Skeletal muscle tissue (tissue), 4 donors: Measurements from ENCODE around the gene PTGIS. TPM values are rescaled to one million over a fixed set of nuclear protein-coding genes. Genes with fewer than 3 reads are reported as not detected.

Experiments used
- H3K27ac ChIP-seq: one replicate; pipeline ENCODE4 v1.7.0; 2013; ENCODE audit warnings: mild to moderate bottlenecking, low read depth, low read length, inconsistent platforms
- H3K27me3 ChIP-seq, 3 donors: one replicate each; pipeline ENCODE4 v1.7.0; 2013; ENCODE audit warnings: low read length in 3 of 3; ENCODE audit not compliant: control insufficient read depth in 3 of 3, insufficient read depth in 3 of 3
- H3K36me3 ChIP-seq, 3 donors: one replicate each; pipeline ENCODE4 v1.7.0; 2013; ENCODE audit warnings: low read length in 3 of 3; ENCODE audit not compliant: control insufficient read depth in 3 of 3, insufficient read depth in 3 of 3
- H3K4me1 ChIP-seq, 3 donors: one replicate each; pipeline ENCODE4 v1.7.0; 2013; ENCODE audit warnings: low read length in 3 of 3, mild to moderate bottlenecking in 3 of 3; ENCODE audit not compliant: control insufficient read depth in 3 of 3, insufficient read depth in 3 of 3
- H3K4me3 ChIP-seq, 3 donors: one replicate each; pipeline ENCODE4 v1.7.0; 2013; ENCODE audit warnings: low read length in 3 of 3
- H3K9ac ChIP-seq, 3 donors: one replicate each; pipeline ENCODE4 v1.7.0; 2013; ENCODE audit warnings: low read length in 3 of 3, mild to moderate bottlenecking in 3 of 3, moderate library complexity in 2 of 3, low read depth in 1 of 3
- H3K9me3 ChIP-seq, 3 donors: one replicate each; pipeline ENCODE4 v1.7.0; 2013; ENCODE audit warnings: low read length in 3 of 3; ENCODE audit not compliant: control insufficient read depth in 3 of 3
- total RNA-seq: library from RNA; depleted of rRNA; stranded (reverse); fragments of >200 nt; gene quantifications from one replicate; pipeline ENCODE4 v1.2.3, GENCODE V29; 2014
- donor health status: Osteomylitis.

PTGIS gene
- total RNA-seq, 1 donor from 2014 or later: 25.6 TPM

GRCh38 chr20:49587111-49587570 is 19.2 kb upstream of the PTGIS start:
- H3K36me3 ChIP-seq: no peaks in the 10 kb centered on the region
- peaks cover 15 to 17% (median 16%) of the 10 kb centered on the region in 3 donors for H3K4me1 ChIP-seq
- H3K9ac ChIP-seq: no peak overlapping the region
- H3K9me3 ChIP-seq: peaks cover 0 to 2% (median 0%) of the 10 kb centered on the region in 3 donors
- H3K27ac ChIP-seq: no peak overlapping the region
- no peak overlapping the region for H3K4me3 ChIP-seq
- H3K27me3 ChIP-seq: peaks cover 0 to 7% (median 3%) of the 10 kb centered on the region in 3 donors

DNA sequence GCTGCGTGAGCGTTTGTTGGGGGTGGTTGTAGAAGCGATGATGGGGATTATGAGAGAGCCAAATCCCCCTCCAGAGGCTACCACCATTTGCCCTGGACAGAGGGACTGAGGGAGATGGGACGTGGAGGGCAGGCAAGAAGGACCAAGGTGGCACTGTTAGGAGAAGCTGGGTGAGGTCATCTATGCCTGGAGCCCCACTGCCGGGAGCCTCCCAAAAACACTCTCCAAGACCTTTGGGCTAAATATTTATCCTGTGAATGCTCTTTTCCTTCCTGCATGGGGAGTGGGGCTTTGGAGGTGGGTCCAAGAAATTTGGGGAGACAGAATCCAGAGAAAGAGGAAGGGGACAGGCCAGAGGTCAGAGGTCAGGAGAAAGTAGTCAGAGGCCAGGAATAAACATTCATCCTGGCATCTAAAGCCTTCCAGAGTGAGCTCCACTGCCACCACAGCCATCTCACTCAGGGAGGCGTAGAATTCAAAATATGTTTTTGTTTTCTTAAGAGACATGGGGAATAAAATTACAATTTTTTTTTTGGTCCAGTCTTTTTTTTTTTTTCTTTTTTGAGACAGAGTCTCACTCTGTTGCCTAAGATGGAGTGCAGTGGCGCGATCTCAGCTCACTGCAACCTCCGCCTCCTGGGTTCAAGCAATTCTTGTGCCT is 17.8 kb upstream of the PTGIS start:
- no peaks in the 10 kb centered on the region for H3K36me3 ChIP-seq
- no peak overlapping the region for H3K9ac ChIP-seq
- H3K4me3 ChIP-seq: no peak overlapping the region
- peaks cover 11 to 17% (median 11%) of the 10 kb centered on the region in 3 donors for H3K4me1 ChIP-seq
- H3K9me3 ChIP-seq: peaks cover 0 to 4% (median 2%) of the 10 kb centered on the region in 3 donors
- H3K27ac ChIP-seq: no peak overlapping the region
- peaks cover 0 to 7% (median 3%) of the 10 kb centered on the region in 3 donors for H3K27me3 ChIP-seq

GRCh38 chr20:49584418-49585382 is 16.8 kb upstream of the PTGIS start:
- Histone ChIP-seq H3K9me3 (peaks cover 0 to 4% (median 2%) of the 10 kb centered on the region in 3 donors), H3K27ac (peak overlapping the region; percentile 6), H3K4me1 (peaks cover 11 to 17% (median 12%) of the 10 kb centered on the region in 3 donors), H3K4me3 (no peak overlapping the region), H3K9ac (no peak overlapping the region), H3K36me3 (no peaks in the 10 kb centered on the region), H3K27me3 (peaks cover 0 to 7% (median 3%) of the 10 kb centered on the region in 3 donors)

GRCh38 chr20:49583669-49584417 is 15.9 kb upstream of the PTGIS start:
- Histone ChIP-seq H3K27me3 (peaks cover 0 to 7% (median 3%) of the 10 kb centered on the region in 3 donors), H3K9ac (no peak overlapping the region), H3K4me3 (no peak overlapping the region), H3K27ac (peak overlapping the region; percentile 6), H3K36me3 (no peaks in the 10 kb centered on the region), H3K9me3 (peaks cover 0 to 4% (median 2%) of the 10 kb centered on the region in 3 donors), H3K4me1 (peaks cover 11 to 17% (median 16%) of the 10 kb centered on the region in 3 donors)

- H3K27ac ChIP-seq: no peak overlapping the region
- peaks cover 11 to 17% (median 16%) of the 10 kb centered on the region in 3 donors for H3K4me1 ChIP-seq
- H3K9me3 ChIP-seq: peaks cover 0 to 4% (median 2%) of the 10 kb centered on the region in 3 donors
These were observed 15.4 kb upstream of the PTGIS start for GRCh38 chr20:49583343-49583668.

DNA sequence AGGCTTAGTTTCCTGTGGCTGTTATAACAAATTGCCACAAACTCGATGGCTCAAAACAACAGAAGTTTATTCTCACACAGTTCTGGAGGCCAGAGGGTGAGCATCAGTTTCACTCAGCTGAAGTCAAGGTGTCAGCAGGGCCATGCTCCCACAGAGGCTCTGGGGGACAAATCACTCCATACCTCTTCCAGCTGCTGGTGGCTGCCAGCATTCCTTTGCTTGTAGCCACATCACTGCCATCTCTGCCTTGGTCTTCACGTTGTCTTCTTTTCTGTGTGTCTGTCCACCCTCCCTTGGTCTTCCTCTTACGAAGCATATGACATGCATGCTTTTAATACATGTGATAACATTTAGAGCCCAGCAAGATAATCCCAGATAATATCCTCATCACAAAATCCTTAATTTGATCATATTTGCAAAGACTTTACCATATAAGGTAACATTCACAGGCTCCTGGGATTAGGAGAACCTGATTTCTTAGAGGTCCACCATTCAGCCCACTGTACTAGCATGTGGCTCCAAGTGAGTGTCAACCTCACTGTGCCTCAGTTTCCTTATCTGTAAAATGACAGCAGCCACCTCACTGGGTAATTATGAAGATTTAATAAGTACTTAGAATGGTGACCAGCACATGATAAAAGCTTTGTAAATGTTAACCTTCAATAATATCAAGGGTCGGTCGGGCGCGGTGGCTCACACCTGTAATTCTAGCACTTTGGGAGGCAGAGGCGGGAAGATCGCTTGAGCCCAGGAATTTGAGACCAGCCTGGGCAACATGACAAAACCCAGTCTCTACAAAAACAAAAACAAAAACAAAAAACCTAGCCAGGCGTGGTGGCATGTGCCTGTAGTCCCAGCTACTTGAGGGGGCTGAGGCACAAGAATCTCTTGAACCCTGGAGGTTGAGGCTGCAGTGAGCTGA is 14.7 kb upstream of the PTGIS start:
- H3K4me1 ChIP-seq: peaks cover 11 to 17% (median 16%) of the 10 kb centered on the region in 3 donors
- H3K27ac ChIP-seq: no peak overlapping the region
- H3K4me3 ChIP-seq: no peak overlapping the region
- no peak overlapping the region for H3K9ac ChIP-seq
- no peaks in the 10 kb centered on the region for H3K36me3 ChIP-seq
- peaks cover 0 to 4% (median 2%) of the 10 kb centered on the region in 3 donors for H3K9me3 ChIP-seq
- peaks cover 0 to 5% (median 0%) of the 10 kb centered on the region in 3 donors for H3K27me3 ChIP-seq

More at GRCh38 chr20:49583343-49583668, 15.4 kb upstream of the PTGIS start:
- peaks cover 0 to 7% (median 3%) of the 10 kb centered on the region in 3 donors for H3K27me3 ChIP-seq
- H3K4me3 ChIP-seq: no peak overlapping the region
- H3K36me3 ChIP-seq: no peaks in the 10 kb centered on the region
- H3K9ac ChIP-seq: no peak overlapping the region

- peaks cover 11 to 17% (median 16%) of the 10 kb centered on the region in 3 donors for H3K4me1 ChIP-seq
- no peak overlapping the region for H3K27ac ChIP-seq
These were observed 13.5 kb upstream of the PTGIS start for GRCh38 chr20:49581482-49581881.

GRCh38 chr20:49580813-49581174 is 12.9 kb upstream of the PTGIS start:
- Histone ChIP-seq H3K4me1 (peaks cover 14 to 17% (median 16%) of the 10 kb centered on the region in 3 donors), H3K9ac (no peak overlapping the region), H3K27me3 (peaks cover 0 to 3% (median 0%) of the 10 kb centered on the region in 3 donors), H3K36me3 (no peaks in the 10 kb centered on the region), H3K9me3 (peaks cover 0 to 4% (median 2%) of the 10 kb centered on the region in 3 donors), H3K4me3 (no peak overlapping the region), H3K27ac (no peak overlapping the region)

More at GRCh38 chr20:49581482-49581881, 13.5 kb upstream of the PTGIS start:
- Histone ChIP-seq H3K36me3 (no peaks in the 10 kb centered on the region), H3K27me3 (peaks cover 0 to 3% (median 0%) of the 10 kb centered on the region in 3 donors), H3K9ac (no peak overlapping the region), H3K9me3 (peaks cover 0 to 4% (median 2%) of the 10 kb centered on the region in 3 donors), H3K4me3 (no peak overlapping the region)
